Thyroid gland (tissue), 4 donors: Measurements from ENCODE around the gene KLHL9.

Experiments
- CTCF ChIP-seq, 6 experiments: fragments of 200-600 bp in 3 of 6; fragments of 450-650 bp in 3 of 6; sonication (generic) in 3 of 6; IDR thresholded peaks; one replicate each; pipeline ENCODE4 v1.5.1; 2016 to 2019; ENCODE audit warnings: antibody characterized with exemption in 6 of 6, mild to moderate bottlenecking in 2 of 6, inconsistent platforms in 1 of 6, moderate library complexity in 1 of 6
- POLR2A ChIP-seq, 2 donors: fragments of 450-650 bp; IDR thresholded peaks; one replicate each; pipeline ENCODE4 v1.6.1; 2017; ENCODE audit warnings: antibody characterized with exemption in 2 of 2, mild to moderate bottlenecking in 2 of 2, moderate library complexity in 1 of 2

GRCh38 chr9:21305213-21305612, 30.0 kb downstream of the KLHL9 start, which contains the start of gene IFNA5:
- TF ChIP-seq CTCF (IDR thresholded peaks at IDR 0.05) (no peak), POLR2A (IDR thresholded peaks at IDR 0.05) (no peak)
